ENCODE measurements around the gene STAT4. TPM values are rescaled to one million over a fixed set of nuclear protein-coding genes. Genes with fewer than 3 reads are reported as not detected.

Gene STAT4
- total RNA-seq, 1 donor from 2014 or later: 62.1 TPM

- Mint-ChIP-seq H3K9me3 (peaks cover 21% of the 10 kb centered on the region), H3K4me3 (no peak overlapping the region), H3K27ac (no peak overlapping the region), H3K27me3 (ENCODE audit: insufficient read depth) (no peaks in the 10 kb centered on the region), H3K4me1 (ENCODE audit: low read depth) (peaks cover 31% of the 10 kb centered on the region), H3K36me3 (ENCODE audit: low read depth) (peaks cover 41% of the 10 kb centered on the region)
- intact Hi-C loops (cut with micrococcal nuclease): no loop called here
- no peak for DNase-seq (ENCODE audit: low spot score)
Observed at GRCh38 chr2:191086706-191087105, 64.1 kb downstream of the STAT4 start.

- H3K27ac Mint-ChIP-seq: no peak overlapping the region
- peaks cover 48% of the 10 kb centered on the region for H3K36me3 Mint-ChIP-seq (ENCODE audit: low read depth)
- intact Hi-C loops (cut with micrococcal nuclease): loop anchor here (2.0 kb wide), 1 partner anchor 17 kb away; no protein-coding TSS in a partner anchor
- no peaks in the 10 kb centered on the region for H3K27me3 Mint-ChIP-seq (ENCODE audit: insufficient read depth)
- DNase-seq (ENCODE audit: low spot score): no peak
- no peak overlapping the region for H3K4me3 Mint-ChIP-seq
- peaks cover 26% of the 10 kb centered on the region for H3K9me3 Mint-ChIP-seq
- peaks cover 29% of the 10 kb centered on the region for H3K4me1 Mint-ChIP-seq (ENCODE audit: low read depth)
Observed at GRCh38 chr2:191083540-191083939, 67.3 kb downstream of the STAT4 start.

GRCh38 chr2:191082321-191082720, 68.5 kb downstream of the STAT4 start:
- peaks cover 29% of the 10 kb centered on the region for H3K4me1 Mint-ChIP-seq (ENCODE audit: low read depth)
- no peak for DNase-seq (ENCODE audit: low spot score)
- no peak overlapping the region for H3K4me3 Mint-ChIP-seq
- H3K27me3 Mint-ChIP-seq (ENCODE audit: insufficient read depth): no peaks in the 10 kb centered on the region
- peaks cover 50% of the 10 kb centered on the region for H3K36me3 Mint-ChIP-seq (ENCODE audit: low read depth)
- no peak overlapping the region for H3K27ac Mint-ChIP-seq
- peaks cover 23% of the 10 kb centered on the region for H3K9me3 Mint-ChIP-seq
- intact Hi-C loops (cut with micrococcal nuclease): loop anchor here (2.0 kb wide), 1 partner anchor 18 kb away; no protein-coding TSS in a partner anchor

- no peaks in the 10 kb centered on the region for H3K27me3 Mint-ChIP-seq (ENCODE audit: insufficient read depth)
- H3K4me1 Mint-ChIP-seq (ENCODE audit: low read depth): peaks cover 28% of the 10 kb centered on the region
- no peak overlapping the region for H3K27ac Mint-ChIP-seq
- H3K4me3 Mint-ChIP-seq: no peak overlapping the region
- no peak for DNase-seq (ENCODE audit: low spot score)
- intact Hi-C loops (cut with micrococcal nuclease): loop anchor here (2.0 kb wide), 1 partner anchor 19 kb away; no protein-coding TSS in a partner anchor
- peaks cover 16% of the 10 kb centered on the region for H3K9me3 Mint-ChIP-seq
- peaks cover 45% of the 10 kb centered on the region for H3K36me3 Mint-ChIP-seq (ENCODE audit: low read depth)
Observed at GRCh38 chr2:191081411-191082155, 69.2 kb downstream of the STAT4 start.

- H3K27ac Mint-ChIP-seq: peak overlapping the region; percentile 89
- peaks cover 8% of the 10 kb centered on the region for H3K9me3 Mint-ChIP-seq
- H3K4me3 Mint-ChIP-seq: peak overlapping the region; percentile 60
- peaks cover 31% of the 10 kb centered on the region for H3K4me1 Mint-ChIP-seq (ENCODE audit: low read depth)
- no peak for DNase-seq (ENCODE audit: low spot score)
- no peaks in the 10 kb centered on the region for H3K27me3 Mint-ChIP-seq (ENCODE audit: insufficient read depth)
- H3K36me3 Mint-ChIP-seq (ENCODE audit: low read depth): peaks cover 43% of the 10 kb centered on the region
- intact Hi-C loops (cut with micrococcal nuclease): loop anchor here (1.0 to 2.0 kb wide), 6 partner anchors 12 to 116 kb away; no protein-coding TSS in a partner anchor
Observed at GRCh38 chr2:191078165-191078867, 72.5 kb downstream of the STAT4 start.

- peaks cover 69% of the 10 kb centered on the region for H3K4me1 Mint-ChIP-seq (ENCODE audit: low read depth)
- peak overlapping the region; percentile 80 for H3K27ac Mint-ChIP-seq
- intact Hi-C loops (cut with micrococcal nuclease): no loop called here
- DNase-seq (ENCODE audit: low spot score): no peak
- peaks cover 50% of the 10 kb centered on the region for H3K36me3 Mint-ChIP-seq (ENCODE audit: low read depth)
- peak overlapping the region; percentile 75 for H3K4me3 Mint-ChIP-seq
- H3K27me3 Mint-ChIP-seq (ENCODE audit: insufficient read depth): no peaks in the 10 kb centered on the region
- H3K9me3 Mint-ChIP-seq: no peaks in the 10 kb centered on the region
Observed at GRCh38 chr2:191070276-191070675, 80.5 kb downstream of the STAT4 start.

- Mint-ChIP-seq H3K4me1 (ENCODE audit: low read depth) (peaks cover 72% of the 10 kb centered on the region), H3K4me3 (peak overlapping the region; percentile 75), H3K27me3 (ENCODE audit: insufficient read depth) (no peaks in the 10 kb centered on the region), H3K27ac (peak overlapping the region; percentile 80), H3K36me3 (ENCODE audit: low read depth) (peaks cover 49% of the 10 kb centered on the region), H3K9me3 (no peaks in the 10 kb centered on the region)
- intact Hi-C loops (cut with micrococcal nuclease): no loop called here
- no peak for DNase-seq (ENCODE audit: low spot score)
Observed at GRCh38 chr2:191069606-191070005, 81.2 kb downstream of the STAT4 start.

- H3K4me1 Mint-ChIP-seq (ENCODE audit: low read depth): peaks cover 90% of the 10 kb centered on the region
- no peaks in the 10 kb centered on the region for H3K27me3 Mint-ChIP-seq (ENCODE audit: insufficient read depth)
- peak overlapping the region; percentile 79 for H3K27ac Mint-ChIP-seq
- intact Hi-C loops (cut with micrococcal nuclease): loop anchor here (1.0 to 2.0 kb wide), 3 partner anchors 11 to 83 kb away; partner anchors contain the start of gene STAT4
- peaks cover 54% of the 10 kb centered on the region for H3K36me3 Mint-ChIP-seq (ENCODE audit: low read depth)
- H3K4me3 Mint-ChIP-seq: peak overlapping the region; percentile 78
- H3K9me3 Mint-ChIP-seq: peaks cover 2% of the 10 kb centered on the region
- no peak for DNase-seq (ENCODE audit: low spot score)
Observed at GRCh38 chr2:191066919-191067233, 83.9 kb downstream of the STAT4 start.

GRCh38 chr2:191066197-191066918, 84.4 kb downstream of the STAT4 start:
- no peaks in the 10 kb centered on the region for H3K27me3 Mint-ChIP-seq (ENCODE audit: insufficient read depth)
- H3K4me3 Mint-ChIP-seq: peak overlapping the region; percentile 78
- DNase-seq (ENCODE audit: low spot score): no peak
- peaks cover 90% of the 10 kb centered on the region for H3K4me1 Mint-ChIP-seq (ENCODE audit: low read depth)
- intact Hi-C loops (cut with micrococcal nuclease): loop anchor here (1.0 to 2.0 kb wide), 3 partner anchors 12 to 84 kb away; partner anchors contain the start of gene STAT4
- H3K36me3 Mint-ChIP-seq (ENCODE audit: low read depth): peaks cover 54% of the 10 kb centered on the region
- H3K9me3 Mint-ChIP-seq: peaks cover 2% of the 10 kb centered on the region
- peak overlapping the region; percentile 79 for H3K27ac Mint-ChIP-seq

- DNase-seq (ENCODE audit: low spot score): no peak
- peaks cover 50% of the 10 kb centered on the region for H3K36me3 Mint-ChIP-seq (ENCODE audit: low read depth)
- peak overlapping the region; percentile 79 for H3K27ac Mint-ChIP-seq
- intact Hi-C loops (cut with micrococcal nuclease): loop anchor here (1.0 to 2.0 kb wide), 4 partner anchors 13 to 85 kb away; partner anchors contain the start of gene STAT4
- peak overlapping the region; percentile 78 for H3K4me3 Mint-ChIP-seq
- no peaks in the 10 kb centered on the region for H3K27me3 Mint-ChIP-seq (ENCODE audit: insufficient read depth)
- H3K4me1 Mint-ChIP-seq (ENCODE audit: low read depth): peaks cover 90% of the 10 kb centered on the region
- peaks cover 2% of the 10 kb centered on the region for H3K9me3 Mint-ChIP-seq
Observed at GRCh38 chr2:191065785-191066184, 85.0 kb downstream of the STAT4 start.

- peak; percentile 47 for DNase-seq (ENCODE audit: low spot score)
- H3K4me3 Mint-ChIP-seq: peak overlapping the region; percentile 95
- H3K4me1 Mint-ChIP-seq (ENCODE audit: low read depth): peaks cover 85% of the 10 kb centered on the region
- peak overlapping the region; percentile 96 for H3K27ac Mint-ChIP-seq
- no peaks in the 10 kb centered on the region for H3K27me3 Mint-ChIP-seq (ENCODE audit: insufficient read depth)
- peaks cover 2% of the 10 kb centered on the region for H3K9me3 Mint-ChIP-seq
- intact Hi-C loops (cut with micrococcal nuclease): loop anchor here (2.0 kb wide), 1 partner anchor 50 kb away; no protein-coding TSS in a partner anchor
- H3K36me3 Mint-ChIP-seq (ENCODE audit: low read depth): peaks cover 50% of the 10 kb centered on the region
Observed at GRCh38 chr2:191064590-191064989, 86.2 kb downstream of the STAT4 start.

GRCh38 chr2:191063584-191063983, 87.2 kb downstream of the STAT4 start:
- H3K4me3 Mint-ChIP-seq: peak overlapping the region; percentile 76
- H3K36me3 Mint-ChIP-seq (ENCODE audit: low read depth): peaks cover 51% of the 10 kb centered on the region
- H3K27ac Mint-ChIP-seq: peak overlapping the region; percentile 71
- DNase-seq (ENCODE audit: low spot score): no peak
- H3K9me3 Mint-ChIP-seq: peaks cover 2% of the 10 kb centered on the region
- H3K27me3 Mint-ChIP-seq (ENCODE audit: insufficient read depth): no peaks in the 10 kb centered on the region
- H3K4me1 Mint-ChIP-seq (ENCODE audit: low read depth): peaks cover 81% of the 10 kb centered on the region
- intact Hi-C loops (cut with micrococcal nuclease): no loop called here
